ENCODE results near the gene RAB3IP.
"Not testable (repeated sequence)": the region's sequence is repeated elsewhere in the genome, so short reads cannot be mapped to it uniquely, and the experiment has no call there.

The RAB3IP gene

DNA sequence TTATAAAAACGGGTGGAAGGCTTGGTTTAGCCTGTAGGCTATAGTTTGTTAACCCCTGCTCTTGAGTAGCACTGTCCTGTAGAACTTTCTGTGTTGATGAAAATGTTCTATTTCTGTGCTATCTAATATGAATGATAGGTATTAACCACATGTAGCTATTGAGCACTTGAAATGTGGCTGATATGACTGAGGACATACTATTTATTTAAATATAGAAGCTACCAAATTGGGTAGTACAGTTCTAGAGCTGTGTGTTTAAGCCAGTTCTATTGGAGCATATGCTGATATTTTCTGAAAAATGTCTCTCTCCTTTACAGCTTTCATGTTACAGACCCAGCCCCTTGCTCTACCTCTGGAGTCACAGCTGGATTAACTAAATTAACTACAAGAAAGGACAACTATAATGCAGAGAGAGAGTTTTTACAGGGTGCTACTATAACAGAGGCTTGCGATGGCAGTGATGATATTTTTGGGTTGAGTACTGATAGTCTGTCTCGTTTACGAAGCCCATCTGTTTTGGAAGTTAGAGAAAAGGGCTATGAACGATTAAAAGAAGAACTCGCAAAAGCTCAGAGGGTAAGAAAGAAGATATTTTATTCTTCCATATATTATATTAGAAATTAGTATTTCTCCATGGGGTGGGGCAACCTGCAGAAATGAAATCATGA lies 17.6 kb downstream of the RAB3IP start:
- DNase-seq (ENCODE audit: low spot score), result no peak

DNA sequence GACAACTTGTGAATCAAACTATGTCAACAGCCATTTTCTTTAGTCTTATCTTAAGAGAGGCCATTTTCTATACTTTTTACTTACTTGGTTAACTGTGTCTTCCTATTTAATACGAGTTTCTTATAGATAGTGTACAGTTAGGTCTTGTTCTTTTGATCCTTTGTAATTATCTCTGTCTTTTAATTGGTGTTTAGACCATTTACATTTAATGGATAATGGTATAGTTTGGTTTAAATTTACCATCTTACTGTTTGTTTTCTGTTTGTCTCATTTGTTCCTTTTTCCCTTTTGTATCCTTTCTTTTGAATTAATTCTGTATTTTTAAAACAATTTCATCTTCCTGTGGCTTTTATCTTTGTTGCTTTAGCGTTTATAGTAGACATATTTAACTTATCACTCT lies 19.4 kb downstream of the RAB3IP start:
- DNase-seq (ENCODE audit: low spot score), result no peak

DNA sequence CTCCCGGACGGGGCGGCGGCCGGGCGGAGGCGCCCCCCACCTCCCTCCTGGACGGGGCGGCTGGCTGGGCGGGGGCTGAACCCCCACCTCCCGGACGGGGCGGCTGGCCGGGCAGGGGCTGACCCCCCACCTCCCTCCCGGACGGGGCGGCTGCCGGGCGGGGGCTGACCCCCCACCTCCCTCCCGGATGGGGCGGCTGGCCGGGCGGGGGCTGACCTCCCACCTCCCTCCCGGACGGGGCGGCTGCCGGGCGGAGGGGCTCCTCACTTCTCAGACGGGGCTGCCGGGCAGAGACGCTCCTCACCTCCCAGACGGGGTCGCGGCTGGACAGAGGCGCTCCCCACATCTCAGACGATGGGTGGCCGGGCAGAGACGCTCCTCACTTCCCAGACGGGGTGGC lies 20.9 kb downstream of the RAB3IP start:
- DNase-seq (ENCODE audit: low spot score), result not testable (repeated sequence)

DNA sequence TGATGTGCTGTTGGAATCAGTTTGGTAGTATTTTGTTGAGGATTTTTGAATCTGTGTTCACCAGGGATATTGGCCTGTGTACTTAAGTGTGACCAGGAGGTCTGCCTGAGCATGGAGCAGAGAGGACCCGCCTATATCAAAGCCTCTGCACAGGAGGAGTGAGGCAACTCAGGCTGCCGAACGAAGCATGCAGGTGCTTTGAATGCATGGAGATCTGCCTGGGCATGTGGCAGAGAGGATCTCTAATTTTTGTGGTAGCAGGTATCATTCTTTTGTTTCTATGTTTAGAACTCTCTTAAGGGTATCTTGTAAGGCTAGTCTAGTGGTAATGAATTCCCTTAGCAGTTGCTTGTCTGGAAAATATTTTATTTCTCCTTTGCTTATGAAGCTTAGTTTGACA lies 26.9 kb downstream of the RAB3IP start:
- no peak for DNase-seq (ENCODE audit: low spot score)

DNA sequence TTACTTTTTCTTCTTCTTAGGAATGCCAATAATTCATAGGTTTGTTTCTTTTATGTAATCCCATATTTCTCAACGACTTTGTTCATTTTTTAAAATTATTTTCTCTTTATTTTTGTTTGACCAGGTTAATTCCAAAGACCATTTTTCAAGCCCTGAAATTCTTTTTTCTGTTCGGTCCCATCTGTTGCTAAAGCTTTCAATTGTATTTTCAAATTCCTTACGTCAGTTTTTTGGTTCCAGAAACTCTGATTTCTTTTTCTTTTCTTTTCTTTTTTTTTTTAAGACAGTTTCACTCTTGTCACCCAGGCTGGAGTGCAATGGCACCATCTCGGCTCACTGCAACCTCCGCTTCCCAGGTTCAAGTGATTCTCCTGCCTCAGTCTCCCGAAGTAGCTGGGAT lies 27.6 kb downstream of the RAB3IP start:
- no peak for DNase-seq (ENCODE audit: low spot score)

DNA sequence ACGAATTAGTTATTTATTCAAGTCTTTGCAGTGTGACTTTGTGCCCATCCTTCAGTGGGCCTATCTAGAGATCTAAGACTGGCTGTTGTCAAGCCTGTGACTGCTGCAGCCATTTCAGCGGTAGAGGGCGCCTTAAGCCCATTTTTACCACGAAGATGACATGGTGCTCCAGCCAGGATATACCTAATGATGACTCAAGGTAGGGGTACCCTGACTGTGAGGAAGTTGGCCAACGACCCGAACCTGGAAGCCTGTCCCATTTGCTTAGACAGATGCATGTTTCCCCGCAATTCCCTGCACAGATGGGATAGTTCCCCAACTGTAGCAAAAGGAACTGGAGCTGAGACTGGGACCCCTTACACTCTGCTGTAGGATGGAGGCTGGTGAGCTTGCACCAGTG lies 41.3 kb downstream of the RAB3IP start:
- no peak for DNase-seq (ENCODE audit: low spot score)

DNA sequence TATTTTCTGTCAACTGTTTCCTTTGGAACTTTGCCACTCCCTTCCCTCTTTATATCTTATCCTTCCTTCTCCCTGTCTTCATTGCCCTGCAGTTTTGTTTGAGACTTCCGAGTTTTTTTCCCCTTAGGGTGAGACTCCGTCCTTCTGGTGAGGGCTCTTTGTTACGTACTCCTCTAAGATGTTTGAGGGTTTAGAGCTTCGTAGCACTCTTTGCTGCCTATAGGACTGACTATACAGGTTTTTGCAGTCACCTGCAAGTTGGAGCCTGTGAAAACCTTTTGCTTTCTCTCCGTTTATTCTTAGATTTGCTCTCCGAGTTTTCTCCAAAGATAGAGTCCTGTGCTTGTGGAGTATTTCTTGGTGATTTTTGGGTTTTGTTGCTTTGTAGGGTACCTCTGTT lies 44.7 kb downstream of the RAB3IP start:
- no peak for DNase-seq (ENCODE audit: low spot score)

DNA sequence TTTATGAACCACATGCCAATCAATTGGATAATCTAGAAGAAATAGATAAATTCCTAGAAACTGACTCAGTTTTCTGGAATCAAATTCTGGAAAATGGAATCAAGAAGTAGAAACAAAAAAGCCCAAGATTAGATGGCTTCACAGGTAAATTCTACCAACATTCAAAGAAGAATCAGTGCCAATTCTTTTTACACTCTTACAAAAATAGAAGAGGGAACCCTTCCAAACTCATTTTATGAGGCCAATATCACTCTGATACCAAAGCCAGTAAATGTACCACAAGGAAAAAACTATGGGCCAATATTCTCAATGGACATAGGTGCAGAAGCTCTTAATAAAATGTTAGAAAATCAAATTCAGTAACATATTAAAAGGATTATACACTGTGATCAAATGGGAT lies 50.7 kb downstream of the RAB3IP start:
- DNase-seq (ENCODE audit: low spot score), result no peak

DNA sequence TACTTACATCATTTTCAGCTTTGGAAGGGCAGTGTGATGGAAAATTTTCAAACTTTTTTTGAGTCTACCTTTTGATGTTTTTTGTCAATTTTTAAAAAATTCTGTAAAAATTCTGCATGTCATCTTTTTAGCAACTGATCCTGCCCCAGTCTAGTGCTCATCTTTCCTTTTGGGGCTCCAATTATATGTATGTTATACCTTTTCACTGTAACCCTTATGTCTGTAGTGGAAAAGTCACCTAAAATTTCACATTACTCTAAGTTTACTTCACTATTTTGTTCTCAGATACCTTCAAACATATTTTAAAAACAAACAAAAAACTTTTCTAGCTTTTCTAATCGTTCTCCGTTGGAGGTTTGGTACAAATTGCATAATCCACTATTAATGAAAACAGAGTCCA lies 53.9 kb downstream of the RAB3IP start:
- DNase-seq (ENCODE audit: low spot score), result no peak

DNA sequence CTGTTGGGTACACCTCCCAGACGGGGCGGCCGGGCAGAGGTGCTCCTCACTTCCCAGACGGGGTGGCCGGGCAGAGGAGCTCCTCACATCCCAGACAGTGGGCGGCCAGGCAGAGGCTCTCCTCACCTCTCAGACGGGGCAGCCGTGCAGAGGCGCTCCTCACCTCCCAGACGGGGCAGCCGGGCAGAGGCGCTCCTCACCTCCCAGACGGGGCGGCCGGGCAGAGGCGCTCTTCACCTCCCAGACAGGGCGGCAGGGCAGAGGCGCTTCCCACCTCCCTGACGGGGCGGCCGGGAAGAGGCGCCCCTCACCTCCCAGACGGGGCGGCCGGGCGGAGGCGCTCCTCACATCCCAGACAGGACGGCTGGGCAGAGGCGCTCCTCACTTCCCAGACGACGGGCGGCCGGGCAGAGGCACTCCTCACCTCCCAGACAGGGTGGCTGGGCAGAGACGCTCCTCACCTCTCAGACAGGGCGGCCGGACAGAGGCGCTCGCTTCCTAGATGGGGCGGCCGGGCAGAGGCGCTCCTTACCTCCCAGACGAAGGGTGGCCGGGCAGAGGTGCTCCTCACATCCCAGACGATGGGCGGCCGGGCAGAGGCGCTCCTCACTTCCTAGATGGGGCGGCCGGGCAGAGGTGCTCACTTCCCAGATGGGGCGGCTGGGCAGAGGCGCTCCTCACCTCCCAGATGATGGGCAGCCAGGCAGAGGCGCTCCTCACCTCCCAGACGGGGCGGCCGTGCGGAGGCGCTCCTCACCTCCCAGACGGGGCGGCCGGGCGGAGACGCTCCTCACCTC lies 68.6 kb downstream of the RAB3IP start:
- not testable (repeated sequence) for DNase-seq (ENCODE audit: low spot score)

DNA sequence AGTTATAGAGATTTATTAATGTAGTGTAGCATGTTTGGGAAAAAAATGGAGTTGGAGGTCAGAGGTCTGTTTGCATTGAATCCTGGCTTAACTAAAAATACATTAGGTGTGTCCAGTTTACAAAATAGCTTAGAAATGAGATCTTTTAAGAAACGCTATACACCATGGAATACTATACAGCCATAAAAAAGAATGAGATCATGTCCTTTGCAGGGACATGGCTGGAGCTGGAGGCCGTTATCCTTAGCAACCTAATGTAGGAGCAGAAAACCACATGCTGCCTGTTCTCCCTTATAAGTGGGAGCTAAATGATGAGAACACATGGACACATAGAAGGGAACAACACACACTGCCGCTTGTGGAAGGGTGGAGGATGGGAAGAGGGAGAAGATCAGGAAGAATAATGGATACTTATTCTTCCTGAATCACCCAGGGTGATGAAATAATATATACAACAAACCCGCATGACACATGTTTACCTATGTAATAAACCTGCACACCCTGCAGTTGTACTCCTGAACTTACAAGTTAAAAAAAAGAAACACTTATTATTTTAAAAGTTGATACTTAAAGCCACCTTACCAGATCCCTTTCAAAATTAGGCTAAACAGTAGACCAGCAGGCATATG lies 72.3 kb downstream of the RAB3IP start:
- DNase-seq (ENCODE audit: low spot score), result no peak

DNA sequence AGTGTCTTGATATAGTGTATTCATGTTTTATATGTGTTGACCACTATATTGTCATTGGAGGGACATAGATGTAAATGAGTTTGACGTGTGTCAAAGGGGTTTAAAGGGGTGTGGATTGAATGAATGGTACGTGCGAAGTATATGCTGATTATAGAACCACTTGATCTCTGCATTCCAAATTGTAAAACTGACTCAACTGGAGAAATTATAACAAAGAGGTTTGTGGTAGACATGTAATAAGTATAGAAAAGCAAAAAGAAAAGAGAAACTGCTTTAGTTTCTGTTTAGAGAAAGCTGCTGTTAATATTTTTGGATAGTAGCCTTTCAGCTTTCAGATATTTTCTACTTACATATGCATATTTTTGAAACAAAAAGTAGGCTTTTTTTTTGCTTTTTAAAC lies 77.4 kb downstream of the RAB3IP start:
- no peak for DNase-seq (ENCODE audit: low spot score)

DNA sequence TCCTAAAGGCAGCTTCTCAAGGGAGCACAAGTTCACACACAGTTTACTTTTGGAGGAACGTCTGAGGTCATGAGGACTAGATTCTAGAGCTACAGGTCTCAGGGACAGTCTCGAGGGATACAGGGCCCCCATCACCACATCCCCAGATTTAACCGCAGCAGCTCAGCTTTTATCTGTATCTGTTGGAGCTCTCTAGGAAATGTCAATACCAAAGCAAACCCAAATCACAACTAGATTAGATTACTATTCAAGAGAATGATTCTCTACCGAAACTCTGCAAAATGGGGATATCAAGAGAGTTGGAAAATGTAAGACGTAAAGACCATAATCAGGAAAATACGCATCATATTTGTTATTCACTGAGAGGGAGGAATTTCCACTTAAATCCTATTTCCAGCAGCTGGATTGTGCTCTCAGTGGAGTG lies 82.4 kb downstream of the RAB3IP start:
- DNase-seq (ENCODE audit: low spot score), result no peak

DNA sequence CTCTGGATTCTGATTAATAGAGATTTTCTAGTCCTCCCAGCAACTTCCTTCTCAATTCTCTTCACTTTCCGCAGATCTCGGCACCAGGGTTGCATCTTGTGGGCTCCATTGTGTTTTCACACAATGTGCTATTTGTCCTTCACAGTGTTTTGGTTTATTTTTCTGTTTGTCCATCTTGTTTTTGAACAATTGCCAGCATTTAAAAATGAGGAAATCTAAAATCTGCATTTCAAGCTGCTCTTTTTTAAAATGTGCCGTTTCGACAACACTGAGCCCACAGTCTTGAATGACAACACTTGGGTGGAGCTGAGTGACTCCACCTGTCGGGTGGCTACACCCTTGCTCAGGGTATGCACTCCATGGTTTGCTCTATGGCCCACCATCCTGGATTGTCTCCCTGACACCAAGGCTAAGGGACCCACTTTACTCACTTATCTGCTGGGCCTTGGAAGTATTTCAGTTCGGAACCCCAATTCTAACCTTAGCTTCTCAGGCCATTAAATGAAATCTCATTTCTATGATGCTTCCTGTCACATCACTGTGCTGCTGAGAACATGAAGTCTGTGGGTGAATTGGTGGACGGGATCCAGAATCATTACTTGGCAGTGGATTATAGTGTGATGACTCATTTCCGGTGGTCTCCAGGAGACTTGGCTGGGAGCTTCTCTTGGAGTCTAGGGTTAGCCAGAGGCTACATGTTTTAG lies 82.9 kb downstream of the RAB3IP start:
- DNase-seq (ENCODE audit: low spot score), result no peak

DNA sequence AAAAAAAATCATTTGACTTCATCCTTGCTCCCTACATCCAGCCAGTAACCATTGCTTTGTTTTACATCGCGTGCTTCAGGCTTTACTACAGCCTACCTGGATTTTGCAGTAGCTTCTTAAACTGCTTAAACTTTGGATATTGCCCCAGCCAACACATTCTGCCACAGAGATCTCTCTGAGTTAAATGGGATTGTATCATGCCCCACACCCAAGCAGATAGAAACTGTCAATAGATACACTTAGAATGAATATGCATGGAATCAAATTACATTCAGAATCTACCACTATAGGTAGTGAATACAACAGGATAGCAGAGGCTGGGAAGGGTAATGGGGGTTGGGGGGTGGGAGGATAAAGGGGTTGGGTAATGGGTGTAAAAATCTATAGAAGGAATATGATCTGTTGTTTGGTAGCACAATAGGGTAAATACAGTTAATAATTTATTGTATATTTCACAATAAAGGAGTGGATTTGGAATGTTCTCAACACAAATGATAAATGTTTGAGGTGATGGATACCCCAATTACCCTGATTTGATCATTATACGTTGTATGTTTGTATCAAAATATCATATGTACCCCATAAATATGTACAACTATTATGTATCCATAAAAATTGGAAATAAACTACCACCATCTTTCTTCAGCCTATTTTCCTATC lies 83.7 kb downstream of the RAB3IP start:
- no peak for DNase-seq (ENCODE audit: low spot score)

DNA sequence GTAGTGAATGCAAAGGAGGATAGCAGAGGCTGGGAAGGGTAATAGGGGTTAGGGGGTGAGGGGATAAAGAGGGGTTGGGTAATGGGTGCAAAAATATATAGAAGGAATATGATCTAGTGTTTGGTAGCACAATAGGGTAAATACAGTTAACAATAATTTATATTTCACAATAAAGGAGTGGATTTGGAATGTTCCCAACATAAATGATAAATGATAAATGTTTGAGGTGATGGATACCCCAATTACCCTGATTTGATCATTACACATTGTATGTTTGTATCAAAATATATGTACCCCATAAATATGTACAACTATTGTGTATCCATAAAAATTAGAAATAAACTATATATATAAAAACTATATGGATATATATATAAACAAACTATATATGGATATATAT lies 85.4 kb downstream of the RAB3IP start:
- DNase-seq (ENCODE audit: low spot score), result no peak

DNA sequence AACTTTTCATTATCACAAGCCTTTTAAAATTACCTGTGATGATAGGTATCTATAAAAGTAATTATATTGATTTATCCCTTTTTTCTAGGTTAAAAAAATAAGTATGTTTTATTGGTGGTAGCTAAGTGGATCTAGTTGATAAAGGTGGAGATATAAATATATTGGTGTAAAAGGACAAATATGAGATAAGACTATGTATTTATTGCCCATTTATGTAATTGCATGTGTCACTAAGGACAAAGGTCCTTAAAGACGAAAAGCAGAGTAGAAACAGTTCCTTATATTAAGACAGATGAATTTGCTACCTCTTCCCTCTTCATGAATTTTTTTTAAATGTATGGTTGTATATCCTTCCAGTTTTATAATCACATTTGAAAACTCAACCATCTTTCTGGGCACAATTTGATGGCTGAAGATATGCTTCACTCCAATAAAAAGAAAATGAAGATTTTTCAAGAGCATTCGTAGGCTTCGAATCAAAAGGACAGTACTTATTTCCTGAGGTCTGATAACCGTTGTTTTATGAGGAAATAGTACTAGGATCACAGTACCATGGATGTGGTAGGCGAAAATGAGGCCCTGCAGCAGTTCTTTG lies 86.4 kb downstream of the RAB3IP start, which contains the start of gene MYRFL:
Gene MYRFL, plus strand, starts transcription at position 262 of the 595 bp plus-strand sequence. Its CDS starts 291 bp downstream, at position 553.
- no peak for DNase-seq (ENCODE audit: low spot score)

DNA sequence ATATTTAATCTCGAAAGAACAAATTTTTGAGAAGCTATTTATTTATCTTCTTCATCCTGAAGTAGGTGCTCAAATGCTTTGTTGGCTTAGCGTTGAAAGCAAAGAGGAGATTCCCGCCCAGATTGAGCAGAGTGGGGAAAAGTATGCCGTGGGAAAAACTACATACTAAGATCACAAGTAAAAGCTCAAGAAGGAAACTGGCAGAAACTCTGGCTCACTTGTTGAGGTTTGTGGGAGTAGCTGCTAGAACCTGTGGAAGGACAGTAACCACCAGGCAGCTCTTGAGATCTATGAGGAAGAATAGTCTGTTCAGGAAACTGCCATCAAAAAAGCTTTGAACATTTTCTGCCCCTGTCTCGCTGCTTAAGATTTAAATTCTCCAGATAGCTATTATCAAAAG lies 90.2 kb downstream of the RAB3IP start:
- no peak for DNase-seq (ENCODE audit: low spot score)

DNA sequence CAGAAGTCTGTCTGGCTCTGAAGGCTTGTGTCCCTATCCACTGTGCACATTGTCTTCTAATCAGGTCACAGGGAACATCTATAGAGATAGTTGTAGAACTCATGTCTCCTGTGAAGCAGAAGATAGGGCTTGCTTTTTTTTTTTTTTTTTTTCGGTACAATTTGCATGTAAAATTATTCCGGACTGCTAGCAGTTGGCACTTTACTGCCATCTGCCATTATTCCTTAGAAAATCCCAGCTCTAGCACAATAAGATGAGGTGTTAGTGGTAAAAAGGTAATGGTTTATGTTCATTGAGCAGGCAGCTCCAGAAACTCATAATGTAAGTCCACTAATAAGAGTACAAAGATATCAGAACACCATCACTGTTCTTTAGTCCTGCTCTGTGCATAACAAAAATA lies 95.0 kb downstream of the RAB3IP start:
- DNase-seq (ENCODE audit: low spot score), result no peak

DNA sequence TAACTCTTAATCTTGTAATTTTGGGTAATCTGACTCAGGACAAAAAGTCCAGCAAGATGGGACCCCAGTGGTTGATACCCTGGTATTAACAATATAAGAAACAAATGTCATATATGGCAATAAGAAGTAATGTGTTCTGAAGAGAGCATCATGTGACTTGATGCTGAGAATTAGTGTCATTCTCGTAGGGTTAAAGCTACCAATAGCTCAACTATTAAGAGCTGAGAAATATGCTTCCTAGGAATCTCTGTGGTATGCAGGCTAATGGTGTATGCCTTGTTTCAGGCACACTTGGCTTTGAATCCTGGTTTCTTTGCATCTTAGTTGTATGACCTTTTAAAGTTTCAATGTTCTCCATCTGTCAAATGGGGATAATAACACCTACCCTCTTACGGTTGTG lies 95.5 kb downstream of the RAB3IP start:
- no peak for DNase-seq (ENCODE audit: low spot score)

DNA sequence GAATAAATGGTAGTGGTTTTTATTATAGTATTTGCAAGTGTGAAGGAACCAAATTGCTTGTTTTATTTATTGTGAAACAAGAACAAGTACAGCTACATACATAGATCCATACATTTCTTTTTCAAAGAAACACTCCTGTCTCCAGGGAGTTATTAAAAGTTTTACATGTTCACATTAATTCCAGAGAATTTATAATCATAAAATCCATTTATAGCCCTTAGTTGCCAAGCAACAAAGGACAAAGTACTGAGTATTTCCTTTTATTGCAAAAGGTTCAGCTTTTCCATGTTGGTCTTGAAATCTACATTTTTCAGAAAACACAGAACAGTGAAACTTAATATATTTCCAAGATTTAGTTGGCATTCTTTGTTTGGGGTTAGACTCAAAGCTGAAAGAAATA lies 95.9 kb downstream of the RAB3IP start:
- no peak for DNase-seq (ENCODE audit: low spot score)

DNA sequence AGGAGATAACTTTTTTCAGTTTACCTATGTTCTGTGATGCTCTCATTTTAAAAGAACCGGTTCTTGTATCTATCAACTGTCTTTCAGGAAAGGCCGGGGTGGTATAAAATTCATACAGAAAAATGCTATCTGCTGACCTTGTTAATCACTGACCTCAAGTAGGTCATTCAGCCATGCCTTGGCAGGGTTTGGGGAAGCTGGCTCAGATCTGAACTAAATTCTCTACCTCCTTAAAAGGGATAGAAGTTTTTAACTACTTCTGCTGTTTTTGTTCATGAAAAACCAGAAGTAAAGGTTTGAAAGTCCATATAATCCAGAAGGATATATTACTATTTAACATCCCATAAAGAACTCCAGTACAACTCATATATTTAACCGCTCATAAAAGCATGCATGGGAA lies 96.4 kb downstream of the RAB3IP start:
- no peak for DNase-seq (ENCODE audit: low spot score)

All from CD4-positive, alpha-beta T cell treated with Interleukin-6 at 100 ng/mL for 8 hours (primary cell).